PC-9 (cell line): ENCODE results near the gene FBN1.

Experiments
- EZH2 ChIP-seq: fragments of 200-600 bp; sonication (generic); IDR thresholded peaks from 2 replicates; pipeline ENCODE4 v1.8.0; 2017; ENCODE audit warnings: antibody characterized with exemption, low read depth
- TF ChIP-seq, protein P1 (sequence below): fragments of 200-600 bp; sonication (generic); conservative IDR thresholded peaks from 2 replicates; pipeline ENCODE4 v1.6.1; 2017; ENCODE audit warnings: mixed run types, antibody characterized with exemption, mild to moderate bottlenecking, moderate library complexity

DNA sequence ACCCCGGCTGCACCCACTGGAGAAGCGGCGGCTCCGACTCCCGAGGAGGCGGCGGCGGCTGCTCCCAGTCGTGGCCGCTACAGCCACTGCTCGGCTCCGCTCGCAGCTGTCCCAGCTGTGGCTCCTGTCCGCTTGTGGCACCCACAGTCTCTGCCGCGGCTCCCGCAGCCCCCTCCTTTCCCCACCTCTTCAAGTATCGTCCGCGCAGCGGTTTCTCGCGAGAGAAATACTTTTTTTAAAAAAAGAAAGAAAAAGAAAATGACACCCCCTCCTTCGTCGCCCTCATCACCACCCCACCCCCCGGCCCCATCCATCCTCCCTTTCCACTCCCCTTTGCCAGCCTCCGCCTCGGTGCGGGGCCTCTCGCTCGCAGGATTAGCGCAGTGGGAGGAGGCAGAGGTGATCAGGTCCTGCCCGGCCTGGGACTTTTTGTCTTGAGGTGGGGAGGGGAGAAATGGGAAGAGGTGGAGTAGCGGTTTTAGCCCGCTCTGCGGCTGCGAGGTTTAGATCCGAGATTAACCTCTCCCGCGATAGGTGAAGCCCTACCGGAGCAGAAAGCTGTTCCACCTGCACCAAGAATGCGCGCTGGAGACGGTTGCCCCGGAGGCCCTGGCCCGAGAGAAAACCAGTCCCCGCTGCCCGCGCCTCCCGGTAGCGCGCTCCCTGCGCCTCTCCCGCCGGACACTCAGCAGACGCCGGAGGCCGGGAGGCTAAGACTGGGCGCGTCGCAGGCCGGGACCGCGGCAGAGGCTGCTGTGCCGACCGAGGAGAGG is at the start of gene FBN1:
- TF ChIP-seq EZH2, result no peak
- TF ChIP-seq, protein P1, sequence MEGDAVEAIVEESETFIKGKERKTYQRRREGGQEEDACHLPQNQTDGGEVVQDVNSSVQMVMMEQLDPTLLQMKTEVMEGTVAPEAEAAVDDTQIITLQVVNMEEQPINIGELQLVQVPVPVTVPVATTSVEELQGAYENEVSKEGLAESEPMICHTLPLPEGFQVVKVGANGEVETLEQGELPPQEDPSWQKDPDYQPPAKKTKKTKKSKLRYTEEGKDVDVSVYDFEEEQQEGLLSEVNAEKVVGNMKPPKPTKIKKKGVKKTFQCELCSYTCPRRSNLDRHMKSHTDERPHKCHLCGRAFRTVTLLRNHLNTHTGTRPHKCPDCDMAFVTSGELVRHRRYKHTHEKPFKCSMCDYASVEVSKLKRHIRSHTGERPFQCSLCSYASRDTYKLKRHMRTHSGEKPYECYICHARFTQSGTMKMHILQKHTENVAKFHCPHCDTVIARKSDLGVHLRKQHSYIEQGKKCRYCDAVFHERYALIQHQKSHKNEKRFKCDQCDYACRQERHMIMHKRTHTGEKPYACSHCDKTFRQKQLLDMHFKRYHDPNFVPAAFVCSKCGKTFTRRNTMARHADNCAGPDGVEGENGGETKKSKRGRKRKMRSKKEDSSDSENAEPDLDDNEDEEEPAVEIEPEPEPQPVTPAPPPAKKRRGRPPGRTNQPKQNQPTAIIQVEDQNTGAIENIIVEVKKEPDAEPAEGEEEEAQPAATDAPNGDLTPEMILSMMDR, result no peak
